Measurements from ENCODE around the gene SNORC.

GRCh38 chr2:232919141-232919540 is 49.1 kb downstream of the SNORC start:
- TF ChIP-seq FOXM1 (IDR thresholded peaks at IDR 0.05; ENCODE audit: low read depth, low read length) (no peak), TCF12 (IDR thresholded peaks at IDR 0.05; ENCODE audit: low read depth, low read length) (no peak), POLR2A (IDR thresholded peaks at IDR 0.05; ENCODE audit: low read depth, low read length) (no peak), ATF7 (IDR thresholded peaks at IDR 0.05; ENCODE audit: low read depth) (no peak), EP300 (IDR thresholded peaks at IDR 0.05; ENCODE audit: borderline replicate concordance in 1 of 2, control insufficient read depth in 1 of 2, low read depth in 2 of 2, low read length in 2 of 2) (no peak), NFIC (IDR thresholded peaks at IDR 0.05; ENCODE audit: low read depth, low read length) (no peak), SIN3A (IDR thresholded peaks at IDR 0.05; ENCODE audit: low read depth, low read length) (no peak), REST (IDR thresholded peaks at IDR 0.05; ENCODE audit: low read depth, low read length) (no peak), ZZZ3 (IDR thresholded peaks at IDR 0.05; ENCODE audit: control insufficient read depth, insufficient read length, low read depth) (no peak), NR2C2 (IDR thresholded peaks at IDR 0.05; ENCODE audit: borderline replicate concordance, control insufficient read depth, insufficient read length, low read depth) (no peak), PAX5 (IDR thresholded peaks at IDR 0.05; ENCODE audit: borderline replicate concordance, low read depth, low read length) (no peak), SMAD1 (IDR thresholded peaks at IDR 0.05; ENCODE audit: low read depth, partially characterized antibody) (no peak)
- TF ChIP-seq, protein P1, sequence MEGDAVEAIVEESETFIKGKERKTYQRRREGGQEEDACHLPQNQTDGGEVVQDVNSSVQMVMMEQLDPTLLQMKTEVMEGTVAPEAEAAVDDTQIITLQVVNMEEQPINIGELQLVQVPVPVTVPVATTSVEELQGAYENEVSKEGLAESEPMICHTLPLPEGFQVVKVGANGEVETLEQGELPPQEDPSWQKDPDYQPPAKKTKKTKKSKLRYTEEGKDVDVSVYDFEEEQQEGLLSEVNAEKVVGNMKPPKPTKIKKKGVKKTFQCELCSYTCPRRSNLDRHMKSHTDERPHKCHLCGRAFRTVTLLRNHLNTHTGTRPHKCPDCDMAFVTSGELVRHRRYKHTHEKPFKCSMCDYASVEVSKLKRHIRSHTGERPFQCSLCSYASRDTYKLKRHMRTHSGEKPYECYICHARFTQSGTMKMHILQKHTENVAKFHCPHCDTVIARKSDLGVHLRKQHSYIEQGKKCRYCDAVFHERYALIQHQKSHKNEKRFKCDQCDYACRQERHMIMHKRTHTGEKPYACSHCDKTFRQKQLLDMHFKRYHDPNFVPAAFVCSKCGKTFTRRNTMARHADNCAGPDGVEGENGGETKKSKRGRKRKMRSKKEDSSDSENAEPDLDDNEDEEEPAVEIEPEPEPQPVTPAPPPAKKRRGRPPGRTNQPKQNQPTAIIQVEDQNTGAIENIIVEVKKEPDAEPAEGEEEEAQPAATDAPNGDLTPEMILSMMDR (IDR thresholded peaks at IDR 0.05 in 2 of 3, conservative IDR thresholded peaks at IDR 0.05 in 1 of 3; ENCODE audit: control insufficient read depth in 2 of 3, extremely low read depth in 1 of 3, insufficient read depth in 1 of 3, low read depth in 3 of 3, low read length in 3 of 3) = no peak

Measured in GM12878 (cell line).